SU-DHL-6 (cell line): ENCODE data around the gene CIBAR2.

Experiments
- CTCF ChIP-seq: fragments of 200-600 bp; sonication (generic); IDR thresholded peaks from one replicate; pipeline ENCODE4 v1.5.1; 2017; ENCODE audit warnings: antibody characterized with exemption, mild to moderate bottlenecking, low read length, moderate library complexity; ENCODE audit not compliant: insufficient read depth, poor library complexity, severe bottlenecking
- EZH2phosphoT487 ChIP-seq: fragments of 200-600 bp; sonication (generic), shearing (Covaris generic); conservative IDR thresholded peaks from 2 replicates; pipeline ENCODE4 v1.6.1; 2018; ENCODE audit warnings: mild to moderate bottlenecking, antibody characterized with exemption, low read length, moderate library complexity, mixed read lengths

- TF ChIP-seq CTCF (no peak), EZH2phosphoT487 (no peak)
These were observed 10.2 kb downstream of the CIBAR2 start for GRCh38 chr16:85101956-85102630.
